NCI-H187 treated with DMSO at 0.1 percent for 48 hours (cell line): ENCODE results near the gene NTF3.

Experiments used
- DNase-seq: peaks from one replicate; lab custom pipeline; 2025; lab: John Stamatoyannopoulos, UW

NTF3 gene

GRCh38 chr12:5487948-5488625 lies 56.2 kb downstream of the NTF3 start:
- DNase-seq, result no peak

DNA sequence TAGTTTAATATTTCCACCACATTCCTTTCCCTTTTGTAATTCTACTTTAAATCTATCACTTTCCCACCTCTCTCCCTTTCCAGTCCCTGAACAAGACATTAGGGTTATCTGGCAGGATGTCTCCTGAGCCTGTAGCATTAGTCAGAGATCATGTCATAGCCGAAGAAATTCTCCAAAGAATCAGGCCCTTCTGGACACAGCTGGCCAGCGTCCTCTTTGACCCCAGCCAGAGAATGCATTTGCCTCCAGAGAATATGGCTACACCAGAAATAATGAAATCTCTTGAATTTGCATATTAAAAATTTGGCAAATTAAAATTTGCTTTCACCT lies 56.7 kb downstream of the NTF3 start:
- no peak for DNase-seq

- no peak for DNase-seq
These were observed 57.1 kb downstream of the NTF3 start for GRCh38 chr12:5489017-5489416.

DNA sequence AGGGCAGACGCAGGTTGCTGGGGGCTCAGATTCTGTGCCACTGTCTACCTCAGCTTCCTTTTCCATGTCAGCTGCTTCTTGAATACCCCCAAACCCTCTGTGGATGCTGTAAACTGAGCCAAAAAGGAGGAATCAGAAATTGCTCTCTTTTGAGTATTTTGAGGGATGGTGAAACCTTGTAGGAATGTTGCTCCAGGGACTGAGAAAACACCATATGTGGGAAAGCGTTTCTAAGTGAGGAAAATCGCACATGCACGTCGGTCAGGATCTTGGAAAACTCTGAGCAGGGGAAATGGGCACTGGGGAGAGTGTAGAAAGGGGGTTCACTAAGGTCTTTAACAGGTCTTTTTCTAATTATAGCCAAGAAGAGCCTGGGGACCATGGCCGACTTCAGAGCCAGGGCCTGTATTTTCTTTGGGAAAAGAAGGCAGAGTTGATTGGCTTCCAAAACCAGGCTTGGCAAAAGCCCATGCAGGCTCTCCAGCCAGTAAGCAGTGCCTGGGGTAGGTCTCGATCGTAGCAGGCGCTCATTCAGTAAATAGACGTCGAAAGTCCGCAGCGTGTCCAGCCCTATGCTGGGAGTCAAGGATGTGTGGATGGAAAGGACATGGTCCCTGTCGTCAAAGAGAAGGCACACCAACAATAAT lies 58.0 kb downstream of the NTF3 start:
- no peak for DNase-seq

GRCh38 chr12:5492562-5492961 lies 60.7 kb downstream of the NTF3 start:
- no peak for DNase-seq

DNA sequence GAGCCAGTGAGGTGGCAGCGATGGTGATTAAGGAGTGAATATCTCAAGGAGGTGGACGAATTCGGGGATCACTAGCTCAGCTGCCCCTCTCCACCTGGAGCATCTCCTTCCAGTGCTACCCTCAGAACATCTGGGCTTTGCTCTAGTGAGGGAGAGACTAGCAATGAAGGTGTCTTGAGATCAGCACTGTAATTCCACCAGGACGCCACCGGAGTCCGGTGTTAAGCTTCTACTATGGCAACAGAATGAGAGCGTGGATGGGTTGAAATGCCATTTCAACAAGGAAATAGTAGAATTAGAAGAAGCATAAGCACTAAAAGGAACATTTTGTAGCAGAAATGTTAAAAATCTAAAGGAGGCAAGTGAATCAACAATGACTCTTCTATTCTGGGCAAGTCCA lies 61.1 kb downstream of the NTF3 start:
- no peak for DNase-seq

DNA sequence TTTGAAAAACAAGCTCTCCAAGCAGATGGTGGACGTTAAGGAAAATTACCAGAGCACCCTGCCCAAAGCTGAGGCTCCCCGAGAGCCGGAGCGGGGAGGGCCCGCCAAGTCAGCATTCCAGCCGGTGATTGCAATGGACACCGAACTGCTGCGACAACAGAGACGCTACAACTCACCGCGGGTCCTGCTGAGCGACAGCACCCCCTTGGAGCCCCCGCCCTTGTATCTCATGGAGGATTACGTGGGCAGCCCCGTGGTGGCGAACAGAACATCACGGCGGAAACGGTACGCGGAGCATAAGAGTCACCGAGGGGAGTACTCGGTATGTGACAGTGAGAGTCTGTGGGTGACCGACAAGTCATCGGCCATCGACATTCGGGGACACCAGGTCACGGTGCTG lies 62.4 kb downstream of the NTF3 start:
- DNase-seq, result no peak

DNA sequence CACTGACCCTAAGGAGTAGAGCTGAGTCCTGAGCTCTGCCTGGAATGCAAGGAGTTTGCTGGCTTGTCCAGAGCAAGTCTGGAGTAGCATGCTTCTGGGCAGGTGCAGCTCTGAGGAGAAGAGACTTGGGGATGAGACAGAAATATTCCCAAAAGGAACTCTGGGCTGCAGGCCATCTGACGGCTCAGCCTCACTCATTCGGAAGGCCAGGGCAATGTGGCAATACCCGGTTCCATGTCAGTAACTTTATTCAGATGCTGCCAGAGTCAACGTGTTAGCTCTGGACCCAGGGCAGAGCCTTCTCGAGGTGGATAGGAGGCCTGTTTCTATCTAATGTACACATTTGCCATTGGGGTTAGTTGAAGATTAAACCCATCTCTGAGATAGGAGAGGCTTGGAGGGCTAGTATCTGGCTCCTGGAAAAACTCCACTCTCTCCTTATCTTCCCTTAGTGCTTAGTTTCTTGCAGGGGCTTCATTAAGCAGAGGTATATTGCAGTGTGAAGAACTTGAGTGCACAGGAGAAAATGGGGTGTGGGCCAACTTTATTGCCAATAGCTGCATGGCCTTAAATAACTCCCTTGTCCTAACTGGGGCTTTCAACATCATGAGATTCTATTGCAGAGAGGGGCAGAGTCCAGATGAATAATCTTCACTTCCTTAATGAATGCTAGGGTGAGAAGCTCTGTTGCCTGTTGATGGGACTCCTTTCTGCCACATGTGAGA lies 65.6 kb downstream of the NTF3 start:
- no peak for DNase-seq

DNA sequence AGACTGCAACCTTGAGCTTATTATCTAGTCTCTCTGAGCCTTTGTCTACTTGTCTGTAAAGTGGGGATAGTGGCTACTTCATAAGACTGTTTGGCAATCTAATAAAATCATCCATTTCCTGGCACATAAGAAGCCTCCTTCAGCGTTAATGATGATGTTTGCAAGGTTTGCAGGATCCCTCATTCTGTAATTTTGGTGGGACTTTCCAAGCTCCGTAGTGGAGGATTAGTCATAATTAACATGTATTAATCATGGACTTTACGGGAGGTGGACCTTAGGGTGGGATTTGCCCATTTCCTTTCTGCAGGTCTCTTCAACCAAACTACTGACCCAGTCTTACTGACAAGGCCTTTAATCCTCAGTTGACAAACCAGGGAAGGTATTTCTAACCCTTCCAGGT lies 66.2 kb downstream of the NTF3 start:
- no peak for DNase-seq

- DNase-seq, result no peak
These were observed 66.9 kb downstream of the NTF3 start for GRCh38 chr12:5498806-5499205.

DNA sequence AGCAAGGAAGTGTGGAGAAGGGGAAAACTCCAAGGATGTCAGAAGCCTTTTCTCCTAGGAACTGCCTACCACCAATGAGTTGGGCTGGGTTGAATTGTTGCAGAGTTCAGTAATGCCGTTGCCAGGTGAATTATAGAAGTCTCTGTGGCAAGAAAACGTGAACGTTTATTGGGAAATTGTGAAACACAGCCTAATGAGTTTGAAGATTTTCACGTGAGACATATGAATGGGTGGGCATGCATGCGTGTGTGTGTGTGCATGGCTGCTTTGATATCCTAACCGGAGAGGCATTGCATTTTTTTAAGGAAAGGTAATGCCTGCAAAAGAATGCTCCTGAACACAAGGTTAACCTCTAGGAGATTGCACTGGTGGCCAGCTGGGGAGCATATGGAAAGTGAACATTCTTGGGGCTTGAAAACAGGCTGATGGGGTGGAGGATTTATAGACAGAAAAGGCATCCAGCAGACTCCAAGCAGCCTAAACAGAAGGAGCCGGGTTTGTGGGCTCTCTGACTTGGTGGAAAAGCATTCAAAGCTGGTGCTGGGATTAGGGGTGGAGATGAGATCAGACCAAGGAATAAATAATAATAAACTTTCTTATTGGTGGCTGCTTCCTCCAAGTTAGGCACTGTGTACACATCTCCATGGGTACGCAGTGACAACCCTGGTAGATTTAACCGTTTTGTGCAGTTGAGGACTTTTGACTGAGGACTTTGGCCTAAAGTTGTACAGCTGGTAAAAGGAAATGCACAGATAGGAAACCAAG lies 67.8 kb downstream of the NTF3 start:
- DNase-seq, result no peak

- DNase-seq, result no peak
These were observed 68.4 kb downstream of the NTF3 start for GRCh38 chr12:5500331-5500659.

DNA sequence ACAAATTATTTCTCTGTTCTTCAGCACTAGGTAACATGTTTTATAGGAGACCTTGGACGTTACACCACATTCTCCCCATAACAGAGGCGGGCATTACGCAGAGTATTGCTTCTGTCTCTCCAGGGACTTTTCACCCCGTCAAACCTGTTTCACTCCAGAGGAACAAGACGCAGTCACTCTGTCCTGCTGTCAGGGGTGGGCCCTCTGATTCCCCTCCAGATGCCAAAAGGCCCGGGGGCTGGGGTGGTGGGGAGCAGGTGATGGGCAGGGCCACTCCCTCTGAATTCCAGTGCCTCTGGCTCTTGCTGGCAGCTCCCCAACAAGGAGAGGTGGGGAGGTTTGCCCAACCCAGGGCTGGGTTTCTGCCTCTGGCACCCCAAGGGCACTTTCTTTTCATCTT lies 71.9 kb downstream of the NTF3 start:
- DNase-seq, result no peak

GRCh38 chr12:5505116-5505515 lies 73.2 kb downstream of the NTF3 start:
- no peak for DNase-seq

DNA sequence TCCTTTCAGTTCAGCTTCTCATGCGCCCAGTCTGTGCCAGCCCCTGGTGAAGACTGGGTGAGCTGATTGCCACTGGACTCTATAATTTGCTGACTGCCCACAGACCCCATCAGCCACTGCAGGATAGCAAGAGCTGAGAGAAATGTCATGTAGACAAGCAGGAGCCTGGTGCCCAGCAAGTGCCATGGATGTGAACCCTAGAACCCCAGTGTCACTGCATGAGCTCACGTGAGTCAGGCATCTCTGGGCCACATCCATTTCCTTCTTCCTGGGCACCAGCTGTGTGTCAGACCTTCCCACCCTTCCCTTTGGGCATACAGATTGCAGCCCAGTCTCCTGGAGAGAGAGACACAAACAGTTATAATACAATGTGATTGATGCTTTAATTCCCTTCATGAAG lies 73.8 kb downstream of the NTF3 start:
- no peak for DNase-seq

GRCh38 chr12:5506295-5506694 lies 74.4 kb downstream of the NTF3 start:
- no peak for DNase-seq

DNA sequence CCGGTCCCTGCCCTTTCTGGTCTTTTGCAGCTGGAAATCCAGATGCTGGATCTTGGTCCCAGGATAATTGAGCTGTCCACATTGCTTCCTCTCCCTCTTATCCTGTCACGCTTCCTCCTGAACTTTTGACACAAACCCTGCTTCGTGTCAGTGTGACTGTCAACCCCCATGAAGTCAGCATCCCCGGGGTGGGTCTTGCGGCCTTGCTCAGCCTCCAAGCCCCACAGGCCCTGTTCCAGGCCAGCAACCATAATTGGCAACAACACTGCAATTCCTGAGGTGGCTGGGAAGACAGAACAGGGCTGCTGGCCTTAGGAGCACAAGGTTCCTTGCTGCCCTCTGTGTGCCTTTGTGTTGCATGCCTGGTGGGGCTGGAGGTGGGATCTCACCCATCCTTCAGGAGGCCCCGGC lies 74.9 kb downstream of the NTF3 start:
- DNase-seq, result no peak

GRCh38 chr12:5507401-5507935 lies 75.6 kb downstream of the NTF3 start:
- DNase-seq, result no peak

GRCh38 chr12:5507944-5508343 lies 76.0 kb downstream of the NTF3 start:
- no peak for DNase-seq

DNA sequence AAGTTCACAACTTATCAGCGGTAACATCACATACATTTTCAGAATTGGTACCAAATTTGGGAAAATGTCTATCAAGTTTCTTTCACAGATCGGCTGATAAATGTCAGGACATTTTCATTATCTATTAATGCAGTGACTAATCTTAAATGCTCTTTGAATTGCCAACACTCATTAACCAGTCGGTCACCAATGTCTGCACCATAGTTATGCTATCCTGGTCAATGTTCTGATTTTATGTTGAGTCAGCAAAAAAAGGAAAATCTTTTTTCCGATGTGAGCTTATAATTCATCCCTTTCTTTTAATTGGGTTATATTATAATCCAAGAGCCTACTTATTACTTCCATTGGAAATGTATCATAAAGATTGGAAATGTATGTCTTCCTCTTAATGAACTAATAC lies 77.2 kb downstream of the NTF3 start:
- no peak for DNase-seq

DNA sequence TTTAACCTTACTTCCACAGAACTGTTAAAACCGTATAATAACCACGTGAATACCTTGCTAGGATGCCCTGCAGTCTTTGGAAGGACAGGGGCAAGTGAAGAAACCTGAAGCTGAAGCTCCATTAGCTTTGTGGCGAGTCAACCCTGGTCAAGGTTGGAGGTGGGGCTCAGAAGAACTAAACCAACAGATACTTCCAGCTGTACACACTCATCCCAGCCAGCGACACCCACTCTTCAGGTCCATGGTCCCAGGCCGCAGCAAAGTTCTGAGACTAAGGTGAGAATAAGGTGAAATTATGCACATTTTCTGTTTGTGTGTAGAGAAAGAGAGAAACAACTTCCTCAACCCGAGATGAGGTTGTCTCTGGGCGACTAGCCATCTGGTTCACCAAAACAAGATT lies 77.6 kb downstream of the NTF3 start:
- DNase-seq, result no peak

GRCh38 chr12:5510251-5510805 lies 78.4 kb downstream of the NTF3 start:
- DNase-seq, result no peak
